K562 (cell line): ENCODE results near the gene NRM. TPM values are rescaled to one million over a fixed set of nuclear protein-coding genes. Genes with fewer than 3 reads are reported as not detected.

Experiments used
- CBX1 ChIP-seq: sonication (generic); IDR thresholded peaks from 2 replicates; pipeline ENCODE4 v1.6.1; 2016; ENCODE audit warnings: antibody characterized with exemption, low read depth, mild to moderate bottlenecking
- EGR1 ChIP-seq: fragments of 450-650 bp; conservative IDR thresholded peaks from 2 replicates; pipeline ENCODE4 v1.6.1; 2017; ENCODE audit warnings: mild to moderate bottlenecking
- ETV5 ChIP-seq: sonication (generic); formaldehyde crosslinking; IDR thresholded peaks from 2 replicates; pipeline ENCODE4 v1.4.0; 2020; ENCODE audit warnings: low read depth, mild to moderate bottlenecking, missing genetic modification reagents
- GABPB2 ChIP-seq: fragments of 250-450 bp; sonication (Bioruptor Pico); conservative IDR thresholded peaks from 2 replicates; pipeline ENCODE4 v1.5.1; 2021; ENCODE audit warnings: mild to moderate bottlenecking
- HDAC1 ChIP-seq, 2 experiments: fragments of 450-650 bp; IDR thresholded peaks; 2 replicates each; pipeline ENCODE4 v1.6.1; 2016 to 2017; ENCODE audit warnings: inconsistent platforms in 1 of 2, mild to moderate bottlenecking in 1 of 2, moderate library complexity in 1 of 2
- KAT7 ChIP-seq: sonication (generic); formaldehyde crosslinking; IDR thresholded peaks from 2 replicates; pipeline ENCODE4 v1.8.0; 2022; ENCODE audit warnings: missing genetic modification reagents, mild to moderate bottlenecking, borderline replicate concordance
- MAZ ChIP-seq, 2 experiments: fragments of 450-650 bp in 1 of 2; sonication (generic) in 1 of 2; formaldehyde crosslinking; IDR thresholded peaks in 1 of 2; conservative IDR thresholded peaks in 1 of 2; 2 replicates each; pipeline versions ENCODE4 v1.4.0 to v1.5.0; 2020; ENCODE audit warnings: mild to moderate bottlenecking in 1 of 2, missing genetic modification reagents in 1 of 2
- MTA3 ChIP-seq: fragments of 450-650 bp; formaldehyde crosslinking; IDR thresholded peaks from 2 replicates; pipeline ENCODE4 v1.6.1; 2017; ENCODE audit warnings: mild to moderate bottlenecking, borderline replicate concordance
- NCOA4 ChIP-seq: fragments of 450-650 bp; IDR thresholded peaks from 2 replicates; pipeline ENCODE4 v1.6.1; 2018; ENCODE audit warnings: mild to moderate bottlenecking; ENCODE audit not compliant: partially characterized antibody
- PHF20 ChIP-seq: fragments of 450-650 bp; IDR thresholded peaks from 2 replicates; pipeline ENCODE4 v1.6.1; 2018; ENCODE audit not compliant: partially characterized antibody
- POLR2A ChIP-seq: fragments of 450-650 bp; conservative IDR thresholded peaks from 2 replicates; pipeline ENCODE4 v1.6.1; 2016
- RHOXF2B ChIP-seq: fragments of 250-450 bp; sonication (Bioruptor Pico); conservative IDR thresholded peaks from 2 replicates; pipeline ENCODE4 v1.5.1; 2021
- STAG1 ChIP-seq: sonication (generic); formaldehyde crosslinking; IDR thresholded peaks from 2 replicates; pipeline ENCODE4 v1.5.0; 2020; ENCODE audit warnings: missing genetic modification reagents, borderline replicate concordance
- TAF1 ChIP-seq: IDR thresholded peaks from 2 replicates; pipeline ENCODE4 v1.6.1; 2011; ENCODE audit warnings: mild to moderate bottlenecking, low read length, moderate library complexity; ENCODE audit not compliant: insufficient read depth, control insufficient read depth, severe bottlenecking; ENCODE audit errors: extremely low read depth
- TRIM28 ChIP-seq: fragments of 450-650 bp; IDR thresholded peaks from 2 replicates; pipeline ENCODE4 v1.6.1; 2017
- XRCC4 ChIP-seq: IDR thresholded peaks from one replicate; pipeline ENCODE4 v1.6.1; 2011; ENCODE audit not compliant: insufficient read depth, insufficient read length; ENCODE audit errors: extremely low read depth
- polyA plus RNA-seq, 8 experiments: library from polyadenylated mRNA; depleted of rRNA in 4 of 8; stranded (reverse) in 5 of 8; unstranded in 3 of 8; fragments of >200 nt; fragmentation: Nextera tagmentation in 2 of 8; fragmentation: Illumina TruSeq in 1 of 8; extraction: Ambion mirVana in 2 of 8; extraction: Trizol in 1 of 8; gene quantifications; 2 replicates each; pipeline versions ENCODE4 v1.2.1 to v1.2.3, GENCODE V29; 2011 to 2014; ENCODE audit warnings: inconsistent platforms in 1 of 8, missing spikeins in 1 of 8
- total RNA-seq, 7 experiments: library from RNA; depleted of rRNA in 6 of 7; stranded (reverse); fragments of >200 nt in 6 of 7; fragmentation: Illumina TruSeq in 2 of 7; extraction: Trizol in 2 of 7; gene quantifications; 2 replicates each; pipeline versions ENCODE4 v1.2.1 to v1.2.3, GENCODE V29; 2011 to 2021; ENCODE audit warnings: low replicate concordance in 1 of 7
- TF ChIP-seq, protein P1 (sequence below): sonication (generic); formaldehyde crosslinking; IDR thresholded peaks from 2 replicates; pipeline ENCODE4 v1.8.0; 2022; ENCODE audit warnings: mild to moderate bottlenecking, missing genetic modification reagents
- TF ChIP-seq, protein P2 (sequence below): fragments of 250-450 bp; sonication (Bioruptor Pico); IDR thresholded peaks from 2 replicates; pipeline ENCODE4 v1.8.0; 2022; ENCODE audit warnings: moderate library complexity, mild to moderate bottlenecking, inconsistent platforms
- TF ChIP-seq, protein P3 (sequence below): fragments of 450-650 bp; IDR thresholded peaks from 2 replicates; pipeline ENCODE4 v1.6.1; 2016; ENCODE audit warnings: antibody characterized with exemption
- TF ChIP-seq, protein P4 (sequence below): fragments of 200-800 bp; sonication (Bioruptor generic); IDR thresholded peaks from 2 replicates; pipeline ENCODE4 v1.6.1; 2017; ENCODE audit warnings: missing genetic modification characterization, missing compliant biosample characterization

The NRM gene
- total and polyA plus RNA-seq, 9 of the 15 experiments (the other 6 are each of a cell fraction or from before 2014, with no cell fraction given) = 9.7 to 58.2 (median 18.1) TPM

DNA sequence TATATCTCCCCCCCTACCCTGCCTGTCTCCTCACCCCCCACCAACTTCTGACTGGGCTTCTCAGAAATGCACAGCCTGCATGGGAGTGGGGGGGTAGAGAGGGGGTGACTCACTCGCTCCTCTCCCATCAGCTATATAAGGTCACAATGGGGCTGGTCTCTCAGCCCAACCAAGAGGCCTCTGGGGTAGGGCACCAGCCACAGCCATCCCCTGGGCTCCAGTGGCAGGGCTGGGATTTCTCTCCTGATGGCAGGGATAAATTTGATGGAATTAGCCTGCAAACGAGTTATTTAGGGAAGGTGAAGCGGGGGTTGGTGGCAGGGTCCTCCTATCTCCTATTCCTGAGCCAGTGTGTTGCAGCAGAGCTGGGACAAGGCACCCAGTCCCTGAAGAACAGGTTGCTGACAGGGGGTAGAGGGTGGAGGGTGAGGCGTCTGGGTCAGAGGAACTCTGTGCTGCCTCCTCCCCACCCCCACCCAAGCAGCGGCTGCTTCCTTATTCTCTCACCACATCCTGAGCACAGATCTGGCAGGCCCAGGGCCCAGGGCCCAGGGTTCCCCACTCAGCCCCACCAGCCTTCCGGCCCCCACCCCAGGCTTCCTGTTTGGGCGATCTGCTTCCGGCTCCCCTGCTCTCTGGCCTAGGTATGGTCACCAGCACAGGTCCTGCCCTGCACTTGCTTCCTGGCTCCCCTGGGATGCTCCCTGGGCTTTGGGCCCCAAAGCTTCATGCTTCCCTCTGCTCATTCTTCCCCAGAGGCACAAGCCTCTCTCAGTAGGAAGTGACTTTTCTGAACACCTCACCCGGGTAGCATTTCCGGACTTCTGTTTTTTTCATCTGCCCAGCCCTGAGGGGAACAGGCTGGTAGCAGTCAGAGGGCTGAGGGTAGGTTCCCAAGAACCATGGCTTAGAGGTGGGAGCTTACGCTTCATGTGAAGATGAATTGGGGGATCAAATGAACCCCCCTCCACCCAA is 8.4 kb downstream of the NRM start (continued):
- TF ChIP-seq, protein P1, sequence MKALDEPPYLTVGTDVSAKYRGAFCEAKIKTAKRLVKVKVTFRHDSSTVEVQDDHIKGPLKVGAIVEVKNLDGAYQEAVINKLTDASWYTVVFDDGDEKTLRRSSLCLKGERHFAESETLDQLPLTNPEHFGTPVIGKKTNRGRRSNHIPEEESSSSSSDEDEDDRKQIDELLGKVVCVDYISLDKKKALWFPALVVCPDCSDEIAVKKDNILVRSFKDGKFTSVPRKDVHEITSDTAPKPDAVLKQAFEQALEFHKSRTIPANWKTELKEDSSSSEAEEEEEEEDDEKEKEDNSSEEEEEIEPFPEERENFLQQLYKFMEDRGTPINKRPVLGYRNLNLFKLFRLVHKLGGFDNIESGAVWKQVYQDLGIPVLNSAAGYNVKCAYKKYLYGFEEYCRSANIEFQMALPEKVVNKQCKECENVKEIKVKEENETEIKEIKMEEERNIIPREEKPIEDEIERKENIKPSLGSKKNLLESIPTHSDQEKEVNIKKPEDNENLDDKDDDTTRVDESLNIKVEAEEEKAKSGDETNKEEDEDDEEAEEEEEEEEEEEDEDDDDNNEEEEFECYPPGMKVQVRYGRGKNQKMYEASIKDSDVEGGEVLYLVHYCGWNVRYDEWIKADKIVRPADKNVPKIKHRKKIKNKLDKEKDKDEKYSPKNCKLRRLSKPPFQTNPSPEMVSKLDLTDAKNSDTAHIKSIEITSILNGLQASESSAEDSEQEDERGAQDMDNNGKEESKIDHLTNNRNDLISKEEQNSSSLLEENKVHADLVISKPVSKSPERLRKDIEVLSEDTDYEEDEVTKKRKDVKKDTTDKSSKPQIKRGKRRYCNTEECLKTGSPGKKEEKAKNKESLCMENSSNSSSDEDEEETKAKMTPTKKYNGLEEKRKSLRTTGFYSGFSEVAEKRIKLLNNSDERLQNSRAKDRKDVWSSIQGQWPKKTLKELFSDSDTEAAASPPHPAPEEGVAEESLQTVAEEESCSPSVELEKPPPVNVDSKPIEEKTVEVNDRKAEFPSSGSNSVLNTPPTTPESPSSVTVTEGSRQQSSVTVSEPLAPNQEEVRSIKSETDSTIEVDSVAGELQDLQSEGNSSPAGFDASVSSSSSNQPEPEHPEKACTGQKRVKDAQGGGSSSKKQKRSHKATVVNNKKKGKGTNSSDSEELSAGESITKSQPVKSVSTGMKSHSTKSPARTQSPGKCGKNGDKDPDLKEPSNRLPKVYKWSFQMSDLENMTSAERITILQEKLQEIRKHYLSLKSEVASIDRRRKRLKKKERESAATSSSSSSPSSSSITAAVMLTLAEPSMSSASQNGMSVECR (CRISPR knock-in tag) = peak; percentile 2; the same call in 1 of the 2 replicates
- TF ChIP-seq, protein P2, sequence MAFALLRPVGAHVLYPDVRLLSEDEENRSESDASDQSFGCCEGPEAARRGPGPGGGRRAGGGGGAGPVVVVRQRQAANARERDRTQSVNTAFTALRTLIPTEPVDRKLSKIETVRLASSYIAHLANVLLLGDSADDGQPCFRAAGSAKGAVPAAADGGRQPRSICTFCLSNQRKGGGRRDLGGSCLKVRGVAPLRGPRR (CRISPR knock-in tag) = no peak
- TF ChIP-seq, protein P3, sequence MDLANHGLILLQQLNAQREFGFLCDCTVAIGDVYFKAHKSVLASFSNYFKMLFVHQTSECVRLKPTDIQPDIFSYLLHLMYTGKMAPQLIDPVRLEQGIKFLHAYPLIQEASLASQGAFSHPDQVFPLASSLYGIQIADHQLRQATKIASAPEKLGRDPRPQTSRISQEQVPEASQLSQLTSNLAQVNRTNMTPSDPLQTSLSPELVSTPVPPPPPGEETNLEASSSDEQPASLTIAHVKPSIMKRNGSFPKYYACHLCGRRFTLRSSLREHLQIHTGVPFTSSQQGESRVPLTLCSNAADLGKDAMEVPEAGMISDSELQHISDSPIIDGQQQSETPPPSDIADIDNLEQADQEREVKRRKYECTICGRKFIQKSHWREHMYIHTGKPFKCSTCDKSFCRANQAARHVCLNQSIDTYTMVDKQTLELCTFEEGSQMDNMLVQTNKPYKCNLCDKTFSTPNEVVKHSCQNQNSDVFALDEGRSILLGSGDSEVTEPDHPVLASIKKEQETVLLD = 0 out of 2 replicates have a peak, but pooled peaks have one; percentile 35
- TF ChIP-seq, protein P4, sequence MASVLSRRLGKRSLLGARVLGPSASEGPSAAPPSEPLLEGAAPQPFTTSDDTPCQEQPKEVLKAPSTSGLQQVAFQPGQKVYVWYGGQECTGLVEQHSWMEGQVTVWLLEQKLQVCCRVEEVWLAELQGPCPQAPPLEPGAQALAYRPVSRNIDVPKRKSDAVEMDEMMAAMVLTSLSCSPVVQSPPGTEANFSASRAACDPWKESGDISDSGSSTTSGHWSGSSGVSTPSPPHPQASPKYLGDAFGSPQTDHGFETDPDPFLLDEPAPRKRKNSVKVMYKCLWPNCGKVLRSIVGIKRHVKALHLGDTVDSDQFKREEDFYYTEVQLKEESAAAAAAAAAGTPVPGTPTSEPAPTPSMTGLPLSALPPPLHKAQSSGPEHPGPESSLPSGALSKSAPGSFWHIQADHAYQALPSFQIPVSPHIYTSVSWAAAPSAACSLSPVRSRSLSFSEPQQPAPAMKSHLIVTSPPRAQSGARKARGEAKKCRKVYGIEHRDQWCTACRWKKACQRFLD (CRISPR knock-in tag) = peak; percentile 95
- TF ChIP-seq POLR2A = peak; percentile 85
- peak; percentile 20; the same call in 1 of the 2 replicates for TF ChIP-seq EGR1
- peak; percentile 73; the same call in 1 of the 2 replicates for TF ChIP-seq CBX1
- peak; percentile 44 for TF ChIP-seq PHF20
- TF ChIP-seq NCOA4 = no peak
- TF ChIP-seq RHOXF2B (CRISPR knock-in tag) = 0 out of 2 replicates have a peak, but pooled peaks have one; percentile 45
- TF ChIP-seq GABPB2 (CRISPR knock-in tag) = no peak
- TF ChIP-seq TRIM28 = no peak; the same call in 1 of the 2 replicates
- peak; percentile 82 to 95 for TF ChIP-seq MAZ (CRISPR knock-in tag; conservative IDR thresholded peaks at IDR 0.05 in 1 of 2, IDR thresholded peaks at IDR 0.05 in 1 of 2)
- no peak for TF ChIP-seq STAG1 (CRISPR knock-in tag)
- TF ChIP-seq TAF1 = peak; percentile 80
- peak; percentile 84; the same call in 1 of the 2 replicates for TF ChIP-seq MTA3
- TF ChIP-seq ETV5 (CRISPR knock-in tag) = peak; percentile 99
- TF ChIP-seq HDAC1 (IDR thresholded peaks at IDR 0.05) = peak in 1 of 2 experiments; percentile 48; a peak in 2 of 4 replicates
- no peak for TF ChIP-seq XRCC4
- TF ChIP-seq KAT7 (CRISPR knock-in tag) = no peak
